ENCODE results near the gene MAPKBP1. TPM values are rescaled to one million over a fixed set of nuclear protein-coding genes. Genes with fewer than 3 reads are reported as not detected.

The MAPKBP1 gene
- total and polyA plus RNA-seq, 9 of the 15 experiments (the other 6 are each of a cell fraction or from before 2014, with no cell fraction given) = 0.15 to 9.5 (median 4.5) TPM

DNA sequence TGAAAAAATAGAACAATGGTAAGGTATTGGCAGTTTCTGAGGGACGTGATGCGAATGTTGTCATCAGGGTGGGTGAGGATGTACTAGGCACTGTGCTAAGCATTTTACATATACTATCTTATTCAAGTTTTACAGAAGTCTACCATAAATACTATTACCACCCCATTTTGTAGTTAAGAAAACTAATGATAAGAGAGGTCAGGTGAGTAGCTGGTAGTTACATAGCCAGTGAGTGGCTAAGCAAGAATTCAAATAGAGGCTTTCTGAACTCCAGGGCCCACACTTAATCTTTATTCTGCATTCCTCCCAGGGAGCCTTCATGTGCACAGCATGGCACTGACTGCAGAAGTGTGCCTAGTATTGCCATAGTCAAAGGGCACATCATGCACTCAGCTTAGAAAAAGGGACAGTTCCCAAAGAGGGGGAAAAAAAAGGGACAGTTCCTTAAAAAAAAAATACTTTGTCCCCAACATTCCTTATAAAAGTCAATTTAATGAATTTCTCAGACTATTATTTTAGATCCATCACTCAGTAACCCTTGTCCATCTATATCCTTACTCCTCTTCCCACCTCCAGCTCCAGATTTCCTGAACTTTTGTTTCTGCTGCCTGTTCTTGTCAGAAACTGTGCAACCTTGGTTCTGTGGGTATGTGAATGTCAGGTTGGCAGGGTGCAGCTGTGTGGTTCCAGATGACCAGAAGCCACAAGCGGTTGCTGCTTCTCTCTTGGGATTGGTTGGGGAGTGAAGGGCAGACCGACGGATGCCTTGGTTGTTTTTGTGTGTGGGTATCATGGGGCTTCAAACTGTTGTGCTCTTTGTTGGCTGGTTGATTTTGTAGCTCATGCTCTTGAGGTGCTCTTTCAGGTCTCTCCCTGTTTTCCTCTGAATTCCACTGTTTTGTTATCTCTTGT is 8.3 kb downstream of the MAPKBP1 start:
- Histone ChIP-seq H3K79me2 (ENCODE audit: control insufficient read depth, insufficient read depth, low read length) (no peaks in the 10 kb centered on the region), H3K4me2 (ENCODE audit: insufficient read depth, low read length) (no peak overlapping the region), H3K9me1 (ENCODE audit: control insufficient read depth, insufficient read depth, low read length) (no peaks in the 10 kb centered on the region), H3K4me1 (replicated peaks in 1 of 2; ENCODE audit: control insufficient read depth in 2 of 2, insufficient read depth in 2 of 2, low read length in 2 of 2) (peaks cover 5 to 8% of the 10 kb centered on the region in 2 experiments; a peak in 4 of 5 replicates), H4K20me1 (replicated peaks; ENCODE audit: control insufficient read depth, insufficient read depth, low read length) (no peaks in the 10 kb centered on the region), H3K27ac (ENCODE audit: extremely low read depth, low read depth, low read length) (no peak overlapping the region), H3K9ac (ENCODE audit: insufficient read depth in 1 of 2, low read depth in 2 of 2, low read length in 2 of 2) (no peak overlapping the region), H2AFZ (ENCODE audit: low read depth, low read length) (no peak overlapping the region; the same call in 1 of the 2 replicates), H3K27me3 (ENCODE audit: control insufficient read depth in 2 of 2, insufficient read depth in 2 of 2, low read length in 2 of 2) (no peaks in the 10 kb centered on the region), H3K4me3 (no peak overlapping the region), H3K9me3 (replicated peaks; ENCODE audit: control insufficient read depth, insufficient read depth, low read depth, low read length) (no peaks in the 10 kb centered on the region), H3K36me3 (ENCODE audit: control insufficient read depth, insufficient read depth, low read length) (no peaks in the 10 kb centered on the region)
- FAIRE-seq (no peak), ATAC-seq (no peak), DNase-seq (ENCODE audit: extremely low read depth in 1 of 4, low spot score in 3 of 4) (no peak)
- WGBS (ENCODE audit: insufficient coverage, low coverage, missing lambda C conversion rate) = 79% methylated on average over 5 of the region's 5 CpGs
- no TSS peak for BruUV-seq (replicated peaks)
- in situ Hi-C loops (cut with MboI) = no loop called here
- CTCF ChIA-PET (ENCODE audit: low intra/inter-chr PET ratio) = no interaction called here
- POLR2A ChIA-PET = interaction anchor here (0.6 to 1.8 kb wide), 4 partner anchors 9 to 35 kb away, joined by 3 to 10 read pairs (median 4); partner anchors contain the start of gene MAPKBP1
- intact Hi-C loops (cut with micrococcal nuclease) = no loop called here
- TF ChIP-seq MYNN (IDR thresholded peaks at IDR 0.05) (no peak), MYNN (CRISPR knock-in tag; IDR thresholded peaks at IDR 0.05) (no peak), DPF2 (IDR thresholded peaks at IDR 0.05) (no peak), TAF1 (IDR thresholded peaks at IDR 0.05; ENCODE audit: control insufficient read depth, extremely low read depth, insufficient read depth, low read length, severe bottlenecking) (no peak), SREBF2 (CRISPR knock-in tag; IDR thresholded peaks at IDR 0.05) (no peak), HDAC1 (IDR thresholded peaks at IDR 0.05) (no peak), SMAD3 (CRISPR knock-in tag; conservative IDR thresholded peaks at IDR 0.05) (no peak)
- TF ChIP-seq, protein P1, sequence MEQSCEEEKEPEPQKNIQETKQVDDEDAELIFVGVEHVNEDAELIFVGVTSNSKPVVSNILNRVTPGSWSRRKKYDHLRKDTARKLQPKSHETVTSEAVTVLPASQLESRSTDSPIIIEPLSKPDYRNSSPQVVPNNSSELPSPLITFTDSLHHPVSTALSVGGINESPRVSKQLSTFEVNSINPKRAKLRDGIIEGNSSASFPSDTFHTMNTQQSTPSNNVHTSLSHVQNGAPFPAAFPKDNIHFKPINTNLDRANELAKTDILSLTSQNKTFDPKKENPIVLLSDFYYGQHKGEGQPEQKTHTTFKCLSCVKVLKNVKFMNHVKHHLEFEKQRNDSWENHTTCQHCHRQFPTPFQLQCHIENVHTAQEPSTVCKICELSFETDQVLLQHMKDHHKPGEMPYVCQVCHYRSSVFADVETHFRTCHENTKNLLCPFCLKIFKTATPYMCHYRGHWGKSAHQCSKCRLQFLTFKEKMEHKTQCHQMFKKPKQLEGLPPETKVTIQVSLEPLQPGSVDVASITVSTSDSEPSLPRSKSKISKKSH (CRISPR knock-in tag; IDR thresholded peaks at IDR 0.05) = no peak
- TF ChIP-seq, protein P2, sequence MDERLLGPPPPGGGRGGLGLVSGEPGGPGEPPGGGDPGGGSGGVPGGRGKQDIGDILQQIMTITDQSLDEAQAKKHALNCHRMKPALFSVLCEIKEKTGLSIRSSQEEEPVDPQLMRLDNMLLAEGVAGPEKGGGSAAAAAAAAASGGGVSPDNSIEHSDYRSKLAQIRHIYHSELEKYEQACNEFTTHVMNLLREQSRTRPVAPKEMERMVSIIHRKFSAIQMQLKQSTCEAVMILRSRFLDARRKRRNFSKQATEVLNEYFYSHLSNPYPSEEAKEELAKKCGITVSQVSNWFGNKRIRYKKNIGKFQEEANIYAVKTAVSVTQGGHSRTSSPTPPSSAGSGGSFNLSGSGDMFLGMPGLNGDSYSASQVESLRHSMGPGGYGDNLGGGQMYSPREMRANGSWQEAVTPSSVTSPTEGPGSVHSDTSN (CRISPR knock-in tag; IDR thresholded peaks at IDR 0.05; ENCODE audit: low read depth) = no peak
- TF ChIP-seq, protein P2 (tag; conservative IDR thresholded peaks at IDR 0.05; ENCODE audit: low read depth) = no peak
- TF ChIP-seq, protein P3, sequence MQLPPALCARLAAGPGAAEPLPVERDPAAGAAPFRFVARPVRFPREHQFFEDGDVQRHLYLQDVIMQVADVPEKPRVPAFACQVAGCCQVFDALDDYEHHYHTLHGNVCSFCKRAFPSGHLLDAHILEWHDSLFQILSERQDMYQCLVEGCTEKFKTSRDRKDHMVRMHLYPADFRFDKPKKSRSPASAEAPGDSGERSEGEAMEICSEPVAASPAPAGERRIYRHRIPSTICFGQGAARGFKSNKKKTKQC (CRISPR knock-in tag; IDR thresholded peaks at IDR 0.05) = no peak

All from K562 (cell line).